OCI-LY7 (cell line): ENCODE data around the gene SRRM2.

Experiments used
- EZH2phosphoT487 ChIP-seq: fragments of 200-600 bp; sonication (generic); IDR thresholded peaks from 2 replicates; pipeline ENCODE4 v1.6.1; 2018; ENCODE audit warnings: low read depth, borderline replicate concordance, mild to moderate bottlenecking, mixed run types, antibody characterized with exemption, low read length, moderate library complexity, mixed read lengths
- TF ChIP-seq, protein P1 (sequence below): fragments of 200-600 bp; sonication (generic); conservative IDR thresholded peaks from 2 replicates; pipeline ENCODE4 v1.5.1; 2014; ENCODE audit warnings: mild to moderate bottlenecking, antibody characterized with exemption, low read length, moderate library complexity, mixed read lengths

DNA sequence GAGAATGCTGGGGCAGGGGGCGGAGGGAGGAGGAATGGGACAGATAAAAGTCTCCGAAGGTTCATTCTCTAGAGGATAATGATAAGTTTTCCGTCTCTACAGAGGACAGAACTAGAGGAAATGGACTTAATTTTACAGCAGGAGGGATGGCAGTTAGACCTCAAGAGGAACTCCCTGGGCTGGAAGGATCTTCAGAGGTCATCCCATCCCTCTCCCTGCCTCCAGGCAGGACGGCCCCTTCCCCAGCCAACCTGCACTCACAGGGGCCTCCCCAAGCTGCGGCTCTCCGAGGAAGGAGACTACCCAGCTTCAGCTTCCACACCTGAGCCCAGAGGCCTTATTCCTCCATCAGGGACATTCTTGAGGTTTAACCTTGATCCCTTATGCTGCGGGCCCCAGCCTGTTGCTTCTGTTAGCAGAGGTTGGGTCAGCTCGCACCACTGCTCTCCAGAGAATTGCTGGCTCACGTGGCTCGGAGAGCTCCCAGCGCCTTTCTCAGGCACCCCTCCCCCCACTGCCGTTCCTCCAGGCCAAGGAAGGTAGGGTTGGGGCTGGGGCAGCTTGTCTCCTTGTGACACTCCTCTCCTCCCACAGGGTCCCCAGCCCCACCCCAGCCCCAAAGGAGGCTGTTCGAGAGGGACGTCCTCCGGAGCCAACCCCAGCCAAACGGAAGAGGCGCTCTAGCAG, 16.1 kb downstream of the SRRM2 start:
- TF ChIP-seq, protein P1, sequence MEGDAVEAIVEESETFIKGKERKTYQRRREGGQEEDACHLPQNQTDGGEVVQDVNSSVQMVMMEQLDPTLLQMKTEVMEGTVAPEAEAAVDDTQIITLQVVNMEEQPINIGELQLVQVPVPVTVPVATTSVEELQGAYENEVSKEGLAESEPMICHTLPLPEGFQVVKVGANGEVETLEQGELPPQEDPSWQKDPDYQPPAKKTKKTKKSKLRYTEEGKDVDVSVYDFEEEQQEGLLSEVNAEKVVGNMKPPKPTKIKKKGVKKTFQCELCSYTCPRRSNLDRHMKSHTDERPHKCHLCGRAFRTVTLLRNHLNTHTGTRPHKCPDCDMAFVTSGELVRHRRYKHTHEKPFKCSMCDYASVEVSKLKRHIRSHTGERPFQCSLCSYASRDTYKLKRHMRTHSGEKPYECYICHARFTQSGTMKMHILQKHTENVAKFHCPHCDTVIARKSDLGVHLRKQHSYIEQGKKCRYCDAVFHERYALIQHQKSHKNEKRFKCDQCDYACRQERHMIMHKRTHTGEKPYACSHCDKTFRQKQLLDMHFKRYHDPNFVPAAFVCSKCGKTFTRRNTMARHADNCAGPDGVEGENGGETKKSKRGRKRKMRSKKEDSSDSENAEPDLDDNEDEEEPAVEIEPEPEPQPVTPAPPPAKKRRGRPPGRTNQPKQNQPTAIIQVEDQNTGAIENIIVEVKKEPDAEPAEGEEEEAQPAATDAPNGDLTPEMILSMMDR: no peak
- no peak for TF ChIP-seq EZH2phosphoT487
